A204.1 (cell line): ENCODE data around the gene MAGI2.
"Not testable (repeated sequence)": the region's sequence is repeated elsewhere in the genome, so short reads cannot be mapped to it uniquely, and the experiment has no call there.

Source experiments
- FAIRE-seq: peaks from 2 replicates; lab custom pipeline; 2012; peaks lifted over from hg19 to GRCh38; lab: Jason Lieb, UNC

MAGI2 gene

GRCh38 chr7:78542541-78542940, 910.9 kb downstream of the MAGI2 start:
- FAIRE-seq: no peak

GRCh38 chr7:78539825-78540224, 913.6 kb downstream of the MAGI2 start:
- FAIRE-seq: no peak

GRCh38 chr7:78535655-78536054, 917.8 kb downstream of the MAGI2 start:
- FAIRE-seq: no peak

- no peak for FAIRE-seq
These were observed 923.1 kb downstream of the MAGI2 start for GRCh38 chr7:78530351-78530750.

GRCh38 chr7:78529392-78529791, 924.1 kb downstream of the MAGI2 start:
- FAIRE-seq: no peak

DNA sequence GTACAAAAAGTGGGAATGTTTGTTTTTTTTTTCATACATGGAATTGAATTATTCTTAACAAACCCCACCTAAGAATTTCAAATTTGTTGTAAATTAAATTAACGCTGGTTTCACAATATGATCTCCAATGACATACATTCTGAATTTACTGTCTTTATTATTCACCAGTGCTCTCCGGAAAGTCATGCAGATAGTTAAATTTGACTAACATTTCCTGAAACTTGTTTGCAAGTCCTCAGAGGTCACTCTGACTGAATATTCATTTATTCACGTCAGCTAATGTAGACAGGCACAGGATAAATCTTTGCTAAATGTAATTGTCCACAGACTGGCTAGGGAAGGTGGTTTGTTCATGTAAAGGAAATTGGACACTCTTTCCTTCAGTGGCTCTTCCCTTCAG, 924.5 kb downstream of the MAGI2 start:
- FAIRE-seq: no peak

DNA sequence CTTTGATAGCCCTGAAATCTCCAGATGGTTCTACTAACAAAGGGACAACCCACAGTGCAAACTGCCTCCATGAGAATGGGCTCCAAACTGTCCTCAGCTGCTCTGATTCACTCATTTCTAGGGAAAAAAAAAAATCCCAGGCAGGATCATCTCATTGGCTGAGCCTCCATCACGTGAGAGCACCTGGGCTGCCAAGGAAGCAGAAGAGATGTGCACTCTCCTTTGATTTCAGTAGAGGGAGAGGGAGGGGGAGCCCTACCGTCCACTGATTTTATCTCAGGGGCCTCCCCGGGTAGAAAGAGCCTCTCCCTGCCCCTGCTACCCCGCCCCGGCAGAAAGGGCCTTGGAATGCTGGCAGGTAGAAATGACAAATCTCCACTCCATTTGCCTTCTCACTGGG, 929.5 kb downstream of the MAGI2 start:
- FAIRE-seq: no peak

DNA sequence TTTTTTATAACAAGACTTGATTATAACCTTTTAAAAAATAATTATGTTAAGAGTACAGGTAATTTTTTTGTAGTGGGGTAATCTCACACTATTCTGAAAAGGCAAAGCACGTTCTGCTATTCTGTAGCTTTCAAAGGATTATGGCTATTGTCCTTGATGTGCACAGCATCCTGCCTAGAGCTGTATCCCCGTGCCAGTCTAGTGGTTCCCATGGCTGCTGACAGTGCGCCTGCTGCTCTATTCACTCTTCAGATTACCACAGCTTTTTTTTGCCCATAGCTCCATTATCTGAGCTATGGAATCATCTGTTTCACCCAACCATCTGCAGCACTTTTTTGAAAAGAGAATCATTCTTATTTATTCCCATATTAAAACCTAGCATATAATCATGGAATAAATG, 931.5 kb downstream of the MAGI2 start:
- no peak for FAIRE-seq

GRCh38 chr7:78516450-78516849, 937.0 kb downstream of the MAGI2 start:
- no peak for FAIRE-seq

- no peak for FAIRE-seq
These were observed 938.8 kb downstream of the MAGI2 start for GRCh38 chr7:78514634-78515033.

DNA sequence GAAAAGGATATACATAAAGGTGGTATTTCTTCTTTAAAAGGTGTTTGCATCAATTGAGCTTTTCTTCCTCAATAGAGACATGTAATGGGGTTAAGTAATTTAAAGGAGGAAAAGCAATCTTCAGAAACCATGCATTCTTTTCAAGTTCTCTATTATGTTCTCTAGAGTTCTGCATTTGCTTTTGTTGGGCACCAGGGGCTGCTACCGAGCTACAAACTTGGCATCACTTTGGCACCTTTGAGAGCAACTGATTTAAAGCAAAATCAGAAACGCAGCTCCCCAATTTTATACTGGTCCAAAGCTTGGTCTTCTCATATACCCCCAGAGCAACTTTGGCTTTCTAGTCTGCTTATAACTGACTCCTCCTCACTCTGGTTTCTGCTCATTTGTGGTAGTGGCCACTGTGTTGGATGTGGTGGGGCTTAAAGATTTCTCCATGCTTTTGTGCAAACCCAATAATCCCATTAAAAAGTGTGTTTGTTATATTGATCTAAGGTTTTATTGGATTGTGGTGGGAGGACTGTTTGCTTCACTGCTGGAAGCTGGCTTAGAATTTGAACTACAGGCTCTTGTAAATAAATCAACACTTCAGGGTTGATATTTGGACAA, 942.8 kb downstream of the MAGI2 start:
- FAIRE-seq: peak; percentile 6

DNA sequence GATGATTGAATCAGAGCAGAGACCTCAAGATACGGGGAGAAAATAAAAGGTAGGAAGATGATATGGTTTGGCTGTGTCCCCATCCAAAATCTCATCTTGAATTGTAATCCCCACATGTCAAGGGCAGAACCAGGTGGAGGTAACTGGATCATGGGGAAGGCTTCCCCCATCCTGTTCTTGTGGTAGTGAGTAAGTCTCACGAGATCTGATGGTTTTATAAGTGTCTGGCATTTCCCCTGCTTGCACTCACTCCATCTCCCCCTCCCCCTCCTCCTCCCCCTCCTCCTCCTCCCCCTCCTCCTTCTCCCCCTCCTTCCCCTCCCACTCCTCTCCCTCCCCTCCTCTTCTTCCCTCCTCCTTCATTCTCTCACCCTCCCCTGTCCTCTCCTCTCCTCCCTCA, 950.2 kb downstream of the MAGI2 start:
- not testable (repeated sequence) for FAIRE-seq

DNA sequence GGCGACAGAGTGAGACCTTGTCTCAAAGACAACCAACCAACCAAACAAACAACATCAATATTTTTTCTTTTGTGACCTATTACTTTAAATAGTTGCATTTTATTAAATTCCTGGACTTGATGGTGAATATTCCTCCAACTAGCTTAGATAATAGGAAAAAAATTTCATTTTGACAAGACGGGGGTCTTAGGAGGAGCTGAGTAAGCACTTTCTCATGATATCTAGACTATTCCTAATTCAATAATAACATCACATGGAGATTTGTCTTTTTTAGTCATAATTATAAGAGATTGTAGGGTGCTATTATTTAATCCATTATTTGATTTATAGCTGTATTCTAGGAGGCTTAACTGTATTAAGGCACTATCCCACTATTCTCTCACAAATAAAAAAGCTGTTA, 952.4 kb downstream of the MAGI2 start:
- FAIRE-seq: no peak

GRCh38 chr7:78499971-78500370, 953.5 kb downstream of the MAGI2 start:
- FAIRE-seq: no peak

GRCh38 chr7:78499283-78499682, 954.2 kb downstream of the MAGI2 start:
- FAIRE-seq: no peak

DNA sequence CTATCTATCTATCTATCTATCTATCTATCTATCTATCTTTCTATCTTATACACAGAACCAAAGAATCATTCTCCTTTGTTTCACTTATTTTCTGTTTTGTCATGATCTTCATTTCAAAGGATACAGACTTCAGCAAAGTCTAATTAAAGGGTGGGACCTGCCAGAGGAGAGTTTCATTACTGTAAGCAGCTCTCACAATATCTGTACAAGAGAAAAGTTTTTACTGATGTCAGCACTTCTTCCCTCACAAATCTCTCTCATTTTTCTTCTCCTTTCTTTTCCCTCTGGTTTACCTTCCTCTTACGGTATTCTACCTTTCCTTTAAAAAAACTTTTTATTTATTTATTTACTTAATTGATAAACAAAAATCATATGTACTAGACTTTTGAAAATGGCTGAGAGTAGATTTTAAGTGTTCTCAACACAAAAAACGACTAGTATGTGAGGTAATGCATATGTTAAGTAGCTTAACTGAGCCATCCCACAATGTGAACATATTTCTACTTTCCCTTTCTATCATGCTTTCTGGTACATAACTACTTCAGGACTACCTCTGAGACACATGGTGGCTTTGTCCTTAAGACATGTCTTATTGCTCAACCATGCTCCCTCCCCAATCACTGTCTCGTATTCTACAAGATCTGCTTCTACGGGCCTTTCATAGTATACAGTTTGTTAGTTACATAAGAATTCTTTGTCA, 955.6 kb downstream of the MAGI2 start:
- FAIRE-seq: no peak

DNA sequence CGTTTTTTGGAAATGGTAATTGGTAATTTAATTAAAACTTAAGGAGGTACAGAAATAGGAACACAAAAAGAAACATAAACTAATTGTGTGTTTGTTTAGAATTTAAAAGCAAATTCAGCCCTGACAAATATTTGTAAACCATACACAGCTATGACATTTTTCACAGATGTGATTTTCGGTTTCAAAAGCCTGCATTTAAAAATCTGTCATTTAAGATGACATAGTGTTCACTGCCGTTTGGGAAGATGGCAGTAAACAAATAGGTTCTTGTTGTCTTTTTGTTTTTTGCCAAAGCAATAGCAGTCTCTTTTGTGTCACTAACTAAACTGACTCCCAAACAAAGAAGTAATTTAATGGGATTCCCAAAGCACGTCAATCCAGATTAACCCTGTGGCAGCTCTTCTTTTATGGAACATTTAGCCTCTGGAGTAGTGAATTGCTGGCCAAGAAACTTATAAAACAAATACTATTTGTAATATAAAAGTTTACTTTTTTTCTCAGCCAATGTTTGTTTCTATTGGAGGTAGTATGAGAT, 957.3 kb downstream of the MAGI2 start:
- no peak for FAIRE-seq

- FAIRE-seq: no peak
These were observed 960.1 kb downstream of the MAGI2 start for GRCh38 chr7:78493401-78493800.

- FAIRE-seq: no peak
These were observed 961.3 kb downstream of the MAGI2 start for GRCh38 chr7:78492146-78492545.

DNA sequence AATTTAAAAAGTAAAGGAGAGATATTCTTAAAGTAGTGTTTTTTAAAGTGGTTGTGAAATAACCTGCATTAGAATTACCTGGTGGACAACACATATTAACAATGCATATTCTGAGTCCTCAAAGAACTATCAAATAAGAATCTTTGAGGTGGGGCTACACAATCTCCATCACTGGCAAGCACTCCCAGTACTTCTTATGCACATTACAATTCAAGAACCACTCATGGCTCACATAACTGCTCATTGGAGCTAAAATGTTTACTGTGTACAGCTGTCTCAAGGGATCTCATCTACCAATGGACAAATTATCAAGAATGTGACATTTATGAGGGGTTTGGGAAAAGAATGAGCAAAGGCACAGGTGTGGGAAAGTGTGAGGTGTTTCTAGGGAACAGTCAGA, 962.9 kb downstream of the MAGI2 start:
- FAIRE-seq: no peak

DNA sequence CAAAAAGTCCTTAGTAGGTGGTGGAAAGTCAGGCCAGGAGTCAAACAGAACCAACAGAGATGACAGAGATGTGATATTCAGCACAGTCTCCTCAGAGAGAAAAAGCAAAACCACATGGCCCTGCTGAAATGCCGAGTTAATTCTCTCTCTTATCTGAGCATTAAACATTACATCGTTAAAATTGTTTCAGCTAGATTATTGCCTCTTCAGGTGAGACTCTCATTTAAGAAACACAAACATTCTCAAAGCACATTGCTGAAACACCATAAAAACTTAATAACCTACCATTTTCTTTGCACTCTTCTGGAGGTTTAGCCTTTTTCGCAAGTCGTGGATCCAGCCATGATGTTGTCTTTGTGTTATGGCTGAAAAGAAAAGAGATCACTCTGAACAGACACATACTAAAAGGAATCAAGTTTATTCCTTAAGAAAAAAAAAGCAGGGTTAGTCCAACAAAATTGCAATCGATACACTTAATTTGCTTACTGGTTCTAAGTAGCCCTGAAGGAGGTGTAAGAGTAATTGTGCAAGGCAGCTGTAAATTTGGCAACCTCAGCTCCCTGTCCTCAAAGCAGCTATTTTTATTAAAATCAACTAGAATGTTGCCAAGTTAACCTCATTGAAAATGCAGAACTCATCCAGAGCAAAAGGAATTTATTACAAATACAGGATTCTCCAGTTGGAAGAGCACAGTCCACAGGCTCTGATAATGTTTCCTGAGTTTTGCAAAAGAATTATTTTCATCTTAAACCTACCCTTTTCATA, 963.8 kb downstream of the MAGI2 start:
- FAIRE-seq: no peak

GRCh38 chr7:78487464-78487863, 966.0 kb downstream of the MAGI2 start:
- FAIRE-seq: no peak

DNA sequence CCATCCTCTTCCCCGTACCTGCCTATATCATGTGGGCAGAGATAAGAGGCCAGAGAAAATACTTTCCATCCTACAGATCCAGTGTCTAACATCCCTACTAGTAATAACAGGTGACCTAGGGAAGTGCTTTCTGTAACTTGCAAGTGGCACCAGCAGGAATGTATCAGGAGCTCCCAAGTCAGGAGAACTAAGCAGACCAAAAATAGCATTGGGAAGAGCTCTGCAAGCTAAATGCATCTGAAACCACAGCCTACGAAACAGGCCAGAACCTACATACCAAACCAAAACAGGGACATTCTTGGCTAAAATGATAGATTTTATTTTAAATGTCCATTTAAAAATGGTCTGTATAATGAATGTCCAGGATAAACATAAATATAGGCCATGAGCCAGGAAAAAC, 974.1 kb downstream of the MAGI2 start:
- FAIRE-seq: no peak
